Urinary bladder (tissue), 4 donors: Measurements from ENCODE around the gene BDKRB2. TPM values are rescaled to one million over a fixed set of nuclear protein-coding genes. Genes with fewer than 3 reads are reported as not detected.

Experiments
- DNase-seq: peaks from one replicate; pipeline ENCODE4 v3.0.0-alpha.2; 2015; ENCODE audit errors: extremely low spot score
- H3K27ac ChIP-seq: one replicate; pipeline ENCODE4 v1.5.1; 2013; ENCODE audit warnings: low read depth, mild to moderate bottlenecking, moderate library complexity
- H3K36me3 ChIP-seq: one replicate; pipeline ENCODE4 v1.6.1; 2013; ENCODE audit warnings: mild to moderate bottlenecking, moderate library complexity; ENCODE audit not compliant: insufficient read depth
- H3K4me1 ChIP-seq: one replicate; pipeline ENCODE4 v1.6.1; 2013; ENCODE audit warnings: mild to moderate bottlenecking, moderate library complexity; ENCODE audit not compliant: insufficient read depth
- H3K4me3 ChIP-seq: one replicate; pipeline ENCODE4 v1.5.1; 2013; ENCODE audit warnings: low read depth, low read length
- WGBS: extraction: QIAGEN DNeasy Blood & Tissue Kit; methylation state at CpG from one replicate; pipeline ENCODE4 v1.1.7; 2013; 5-methylcytosine and 5-hydroxymethylcytosine counted together
- polyA plus RNA-seq: library from polyadenylated mRNA; stranded (reverse); fragments of 200-250 nt; gene quantifications from one replicate; pipeline ENCODE4 v1.2.3, GENCODE V29; 2013
- total RNA-seq: library from RNA; depleted of rRNA; stranded (reverse); fragments of >200 nt; gene quantifications from one replicate; pipeline ENCODE4 v1.2.3, GENCODE V29; 2014
- donor health status: healthy with polysubstance abuse.
- donor health status: healthy.

The BDKRB2 gene
- total and polyA plus RNA-seq, 2 donors, result 10.5 to 30.5 TPM

DNA sequence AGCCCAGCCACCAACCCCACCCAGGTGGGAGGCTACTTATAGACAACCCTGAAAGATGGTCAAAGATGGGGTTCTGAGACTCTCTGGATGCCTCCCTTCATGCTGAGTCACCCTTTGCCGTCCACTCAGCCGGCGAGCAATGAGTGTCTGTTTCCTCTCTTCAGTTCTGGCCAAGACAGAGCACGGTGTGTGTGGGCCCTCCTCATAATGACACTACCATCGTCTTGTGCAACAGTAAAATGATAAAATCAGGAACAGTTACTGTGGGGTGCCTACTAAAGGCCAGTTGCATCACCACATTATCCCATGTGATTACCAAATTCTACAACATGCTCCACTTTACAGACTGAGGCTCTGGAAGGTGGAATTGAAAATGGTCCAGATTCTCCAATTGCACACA is 44.4 kb downstream of the BDKRB2 start:
- Histone ChIP-seq H3K36me3 (no peaks in the 10 kb centered on the region), H3K4me3 (no peak overlapping the region), H3K4me1 (no peaks in the 10 kb centered on the region), H3K27ac (no peak overlapping the region)
- WGBS, result 44% methylated on average over 5 of the region's 5 CpGs
- DNase-seq, result no peak

DNA sequence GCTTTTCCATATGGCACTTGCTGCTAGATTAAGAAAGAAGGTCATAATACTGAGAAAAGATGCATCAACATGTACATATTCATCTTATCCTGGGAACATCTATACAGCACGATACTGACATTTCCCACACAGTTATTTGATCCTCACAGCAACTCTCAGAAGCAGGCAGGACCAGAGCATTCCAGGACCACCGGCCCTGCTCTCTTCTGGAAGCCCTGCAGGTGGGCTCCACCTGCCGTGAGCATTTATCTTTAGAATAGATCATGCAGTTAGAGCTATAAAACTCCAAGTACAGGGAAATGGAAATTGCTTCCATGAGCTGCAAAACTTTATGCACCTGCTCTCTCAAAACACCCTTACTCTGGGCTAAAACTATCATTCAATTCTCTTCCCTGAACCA is 45.8 kb downstream of the BDKRB2 start:
- 62% methylated on average over 3 of the region's 3 CpGs for WGBS
- no peak overlapping the region for H3K27ac ChIP-seq
- H3K4me3 ChIP-seq, result no peak overlapping the region
- H3K4me1 ChIP-seq, result no peaks in the 10 kb centered on the region
- H3K36me3 ChIP-seq, result no peaks in the 10 kb centered on the region
- DNase-seq, result no peak

DNA sequence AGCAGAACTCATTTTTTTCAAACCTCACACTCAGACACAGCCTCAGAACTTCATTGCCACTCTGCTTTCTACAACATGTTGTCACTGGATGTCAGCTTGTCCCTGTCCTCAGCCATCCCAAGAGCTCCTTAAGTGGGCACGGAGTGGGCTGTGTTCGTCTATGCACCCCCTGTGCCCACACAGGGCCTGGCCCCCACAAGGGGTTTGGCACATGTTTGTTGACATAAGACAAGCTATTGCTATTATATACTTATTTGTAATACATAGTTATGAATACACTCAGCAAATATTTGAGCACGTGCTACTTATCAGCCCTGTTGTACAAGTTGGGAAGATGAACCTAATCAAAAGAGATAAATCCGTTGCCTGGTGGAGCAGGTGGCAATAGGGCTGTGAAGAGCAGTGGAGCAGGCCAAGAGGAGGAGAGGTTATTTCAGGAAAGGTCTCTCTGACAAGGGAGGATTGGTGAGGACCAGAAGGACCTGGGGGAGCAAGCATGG is 47.1 kb downstream of the BDKRB2 start:
- H3K4me3 ChIP-seq, result no peak overlapping the region
- DNase-seq, result no peak
- H3K27ac ChIP-seq, result no peak overlapping the region
- no peaks in the 10 kb centered on the region for H3K36me3 ChIP-seq
- 84% methylated on average over 4 of the region's 4 CpGs for WGBS
- no peaks in the 10 kb centered on the region for H3K4me1 ChIP-seq

DNA sequence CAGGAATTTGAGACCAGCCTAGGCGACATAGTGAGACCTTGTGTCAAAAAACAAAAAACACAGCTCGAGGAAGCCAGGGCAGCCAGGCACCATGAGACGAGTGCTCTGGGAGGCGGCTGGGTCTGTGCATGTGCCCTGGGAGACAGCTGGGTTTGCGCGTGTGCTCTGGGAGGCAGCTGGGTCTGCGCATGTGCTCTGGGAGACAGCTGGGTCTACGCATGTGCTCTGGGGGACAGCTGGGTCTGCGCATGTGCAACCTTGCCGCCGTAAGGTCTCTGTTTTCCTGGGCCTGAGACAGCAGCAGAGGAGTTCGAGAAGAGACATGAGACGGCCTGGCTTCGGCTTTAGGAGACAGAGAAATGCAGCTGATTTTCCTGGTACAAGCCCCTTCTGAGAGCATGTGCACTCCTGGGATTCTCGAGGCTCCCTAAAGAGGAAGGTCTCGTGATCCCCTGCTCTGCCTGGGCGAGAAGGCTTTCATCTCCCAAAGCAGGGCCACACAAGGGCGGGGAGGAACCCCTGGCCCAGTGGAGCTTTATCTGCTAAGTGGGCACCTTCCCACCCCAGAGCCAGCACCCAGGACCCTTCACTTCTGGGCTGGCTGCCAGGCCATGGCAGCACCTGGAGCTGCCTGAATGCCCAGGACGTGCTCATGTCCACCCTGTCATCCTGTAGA is 47.8 kb downstream of the BDKRB2 start:
- Histone ChIP-seq H3K27ac (no peak overlapping the region), H3K4me1 (no peaks in the 10 kb centered on the region), H3K4me3 (no peak overlapping the region), H3K36me3 (no peaks in the 10 kb centered on the region)
- no peak for DNase-seq
- 92% methylated on average over 19 of the region's 19 CpGs for WGBS

DNA sequence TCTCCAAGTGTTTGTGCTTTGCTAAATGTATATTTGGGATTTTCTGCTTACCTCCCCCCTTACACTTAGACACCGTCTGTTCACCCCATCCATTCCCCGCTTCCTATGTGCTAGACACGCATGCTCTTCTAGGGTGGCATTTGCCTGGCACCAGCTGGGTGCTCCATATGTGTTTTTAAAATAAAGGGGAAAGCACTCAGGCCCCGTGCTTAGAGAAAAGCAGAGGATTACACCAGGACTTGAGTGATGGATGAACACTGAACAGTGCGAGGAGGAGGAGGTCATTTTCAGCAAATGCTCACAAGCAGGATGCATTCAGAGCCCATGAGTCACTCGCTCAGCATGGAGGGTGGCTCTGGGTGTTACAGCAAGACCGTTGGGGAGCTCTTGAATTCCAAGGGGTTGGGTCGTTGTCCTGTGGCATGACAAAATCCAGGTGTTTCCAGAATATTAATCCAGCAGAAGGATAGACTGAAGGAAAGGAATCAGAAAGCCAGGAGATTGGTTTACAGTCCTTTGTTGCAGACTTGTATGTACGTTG is 48.4 kb downstream of the BDKRB2 start:
- Histone ChIP-seq H3K4me3 (no peak overlapping the region), H3K36me3 (no peaks in the 10 kb centered on the region), H3K4me1 (no peaks in the 10 kb centered on the region), H3K27ac (no peak overlapping the region)
- no peak for DNase-seq
- WGBS, result 43% methylated on average over 9 of the region's 9 CpGs

DNA sequence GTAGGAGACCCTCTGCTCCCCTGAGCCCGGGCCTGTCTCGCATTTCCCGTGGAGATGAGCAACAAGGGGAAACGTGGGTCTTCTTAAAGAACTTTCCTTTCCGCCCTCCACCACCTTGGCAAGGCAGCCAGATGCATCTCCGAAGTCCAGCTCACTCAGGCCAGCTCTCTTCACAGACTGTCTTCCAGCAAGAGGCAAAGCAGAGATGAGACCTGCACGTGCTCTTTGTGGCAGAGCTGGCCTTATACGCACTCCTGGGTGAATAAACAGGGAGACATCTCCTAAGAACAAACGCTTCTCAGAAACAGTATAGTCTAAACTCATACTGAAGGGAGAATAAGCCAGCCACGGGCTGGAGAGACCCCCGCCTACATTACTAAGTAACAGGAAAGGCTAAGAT is 50.0 kb downstream of the BDKRB2 start:
- no peaks in the 10 kb centered on the region for H3K36me3 ChIP-seq
- no peaks in the 10 kb centered on the region for H3K4me1 ChIP-seq
- 57% methylated on average over 11 of the region's 11 CpGs for WGBS
- H3K27ac ChIP-seq, result no peak overlapping the region
- H3K4me3 ChIP-seq, result no peak overlapping the region
- no peak for DNase-seq

DNA sequence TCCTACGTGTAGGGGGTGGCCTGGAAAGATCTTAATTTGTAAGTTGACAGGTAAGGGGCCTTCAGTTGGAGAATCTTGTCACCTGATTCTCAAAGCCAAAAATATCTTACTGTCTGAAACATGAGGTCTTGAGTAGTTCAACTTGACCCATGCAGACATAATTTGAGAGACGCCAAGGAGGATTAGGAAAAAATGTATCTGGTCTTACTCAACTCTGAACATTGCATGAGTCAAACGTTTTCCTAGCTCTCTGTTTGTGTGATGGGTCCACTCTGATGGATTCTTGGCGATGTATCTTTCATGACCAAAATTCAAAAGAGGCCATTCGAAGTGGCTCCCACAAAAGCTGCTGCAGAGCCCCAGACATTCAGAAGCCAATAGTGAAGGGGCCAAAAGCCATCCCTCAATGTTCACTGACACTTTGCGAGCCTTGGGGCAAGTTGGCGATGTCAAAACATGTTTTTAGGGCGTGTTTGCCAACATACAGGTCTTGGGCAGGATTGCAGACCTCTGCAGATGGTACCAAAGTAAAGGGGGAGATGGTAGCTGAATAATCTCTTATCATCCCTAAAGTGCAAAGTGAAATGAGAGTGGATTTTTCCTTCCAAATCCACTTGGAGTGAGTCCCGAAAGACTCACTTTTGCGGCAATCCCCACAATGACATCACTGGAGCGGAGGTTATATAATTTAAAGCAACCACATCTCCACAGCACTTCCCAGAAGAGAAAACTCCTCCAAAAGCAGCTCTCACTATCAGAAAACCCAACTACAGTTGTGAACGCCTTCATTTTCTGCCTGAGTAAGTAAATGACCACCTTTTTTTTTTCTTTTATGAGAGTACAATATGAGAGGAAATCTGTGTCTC is 51.1 kb downstream of the BDKRB2 start, which contains the start of gene BDKRB1:
TSS of gene BDKRB1 (plus strand) at position 710 of the 866 bp plus-strand sequence. CDS start 7,473 bp downstream, outside the sequence.
- 28% methylated on average over 12 of the region's 12 CpGs for WGBS
- no peaks in the 10 kb centered on the region for H3K4me1 ChIP-seq

DNA sequence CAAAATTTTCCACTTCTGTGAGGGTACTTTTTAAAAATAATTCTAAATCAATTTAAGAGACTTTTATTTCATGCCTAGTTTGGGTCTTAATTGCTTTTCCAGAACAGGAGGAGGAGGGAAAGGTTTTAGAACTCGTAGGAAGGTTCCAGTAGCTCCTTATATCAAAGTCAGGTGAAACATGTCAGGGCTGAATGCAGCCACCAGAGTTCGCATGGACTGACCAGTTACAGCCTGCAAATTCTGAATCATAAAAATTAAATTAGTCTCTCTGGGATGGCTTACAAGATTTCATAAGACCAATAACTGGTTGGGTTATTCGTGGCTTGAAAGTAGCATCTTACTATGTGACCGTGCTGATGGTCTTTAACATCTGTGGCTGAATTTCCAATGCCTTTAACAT is 51.8 kb downstream of the BDKRB2 start:
- no peaks in the 10 kb centered on the region for H3K4me1 ChIP-seq
- no peak for DNase-seq
- H3K36me3 ChIP-seq, result no peaks in the 10 kb centered on the region
- H3K4me3 ChIP-seq, result no peak overlapping the region
- H3K27ac ChIP-seq, result no peak overlapping the region
- 26% methylated on average over 4 of the region's 4 CpGs for WGBS

More for the DNA sequence above, 51.1 kb downstream of the BDKRB2 start, which contains the start of gene BDKRB1:
- Histone ChIP-seq H3K4me3 (no peak within 1 kb of the TSS), H3K27ac (peak within 1 kb of the TSS; percentile 68), H3K36me3 (no peaks in the 10 kb centered on the region)
- no peak for DNase-seq

DNA sequence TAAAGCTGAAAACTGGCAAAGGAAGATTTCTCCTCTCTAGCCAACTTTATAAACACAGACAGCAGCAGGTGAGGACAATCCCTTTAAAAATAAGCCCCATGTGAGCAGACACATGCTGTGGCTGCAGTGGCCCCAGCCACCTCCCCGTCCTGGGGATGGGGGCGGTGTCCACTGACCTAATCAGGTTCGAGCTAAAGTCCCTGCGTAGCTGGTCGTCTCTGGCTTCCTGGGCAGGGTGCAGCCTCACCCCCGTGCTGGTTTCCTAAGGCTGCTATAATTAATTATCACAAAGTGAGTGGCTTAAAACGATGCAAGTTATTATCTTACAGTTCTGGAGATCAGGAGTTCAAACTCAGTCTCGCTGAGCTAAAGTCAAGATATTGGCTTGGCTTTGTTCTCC is 52.4 kb downstream of the BDKRB2 start:
- no peaks in the 10 kb centered on the region for H3K4me1 ChIP-seq
- no peaks in the 10 kb centered on the region for H3K36me3 ChIP-seq
- 67% methylated on average over 8 of the region's 8 CpGs for WGBS
- no peak for DNase-seq
- H3K27ac ChIP-seq, result no peak overlapping the region
- H3K4me3 ChIP-seq, result no peak overlapping the region

DNA sequence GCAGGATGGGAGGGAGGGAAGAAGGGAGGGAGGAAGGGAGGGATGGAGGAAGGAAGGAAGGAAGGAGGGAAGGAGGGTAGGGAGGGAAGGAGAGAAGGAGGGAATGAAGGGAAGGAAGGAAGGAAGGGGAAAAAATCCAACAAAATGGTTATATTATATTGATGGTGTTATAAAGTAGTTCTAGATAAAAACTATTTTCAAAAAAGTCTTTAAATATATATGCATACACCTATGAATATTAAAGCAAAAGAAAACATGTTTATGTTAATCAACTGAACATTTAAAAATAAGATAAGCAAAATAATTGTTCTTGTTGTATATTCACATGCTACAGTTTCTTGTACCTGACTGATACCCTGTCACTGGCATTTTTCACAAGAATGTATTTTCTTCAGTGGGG is 53.3 kb downstream of the BDKRB2 start:
- Histone ChIP-seq H3K36me3 (no peaks in the 10 kb centered on the region), H3K27ac (no peak overlapping the region), H3K4me3 (no peak overlapping the region), H3K4me1 (no peaks in the 10 kb centered on the region)
- DNase-seq, result no peak

DNA sequence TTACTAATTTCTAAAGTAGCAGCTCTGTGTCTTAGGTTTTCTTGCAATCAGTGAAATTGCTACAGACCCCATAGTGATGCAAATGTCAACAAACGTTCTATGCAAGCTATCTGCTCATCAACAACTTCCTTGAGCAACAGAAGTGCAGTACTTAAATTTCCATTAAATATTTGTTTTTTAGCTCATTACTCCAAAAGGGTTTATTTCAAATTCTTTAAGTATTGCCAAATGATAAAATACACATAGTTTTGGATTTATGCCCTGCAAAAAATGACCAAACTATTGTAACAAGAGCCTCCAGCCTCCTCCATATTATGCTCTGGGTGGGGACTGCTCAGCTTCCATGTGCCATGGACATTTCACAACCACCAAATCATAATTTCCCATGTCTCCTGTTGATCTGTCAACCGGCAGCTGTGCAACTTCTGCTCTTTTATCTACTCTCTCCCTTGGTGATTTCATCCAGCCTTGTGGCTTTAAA is 55.7 kb downstream of the BDKRB2 start:
- H3K36me3 ChIP-seq, result no peaks in the 10 kb centered on the region
- H3K27ac ChIP-seq, result no peak overlapping the region
- DNase-seq, result no peak
- no peak overlapping the region for H3K4me3 ChIP-seq
- 53% methylated on average over 2 of the region's 2 CpGs for WGBS
- no peaks in the 10 kb centered on the region for H3K4me1 ChIP-seq

DNA sequence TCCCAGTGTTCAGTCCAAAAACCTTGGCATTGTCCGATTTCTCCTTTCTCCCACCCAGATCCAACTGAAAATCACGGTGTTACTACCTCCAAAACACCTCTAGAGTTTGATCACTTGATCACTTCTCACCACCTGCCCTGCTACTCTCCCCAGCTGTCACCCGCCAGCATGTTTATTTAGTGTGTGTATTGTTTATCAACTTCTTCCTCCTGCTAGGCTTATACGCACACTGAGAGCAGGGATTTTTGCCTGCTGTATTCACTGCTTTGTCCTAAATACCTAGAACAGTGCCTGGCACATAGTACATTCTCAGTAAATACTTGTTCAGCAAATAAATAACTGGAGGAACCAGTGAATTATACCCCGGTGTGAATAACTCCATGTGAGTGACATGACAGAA is 56.4 kb downstream of the BDKRB2 start:
- no peak overlapping the region for H3K4me3 ChIP-seq
- 77% methylated on average over 5 of the region's 5 CpGs for WGBS
- H3K27ac ChIP-seq, result no peak overlapping the region
- no peak for DNase-seq
- no peaks in the 10 kb centered on the region for H3K36me3 ChIP-seq
- H3K4me1 ChIP-seq, result no peaks in the 10 kb centered on the region

DNA sequence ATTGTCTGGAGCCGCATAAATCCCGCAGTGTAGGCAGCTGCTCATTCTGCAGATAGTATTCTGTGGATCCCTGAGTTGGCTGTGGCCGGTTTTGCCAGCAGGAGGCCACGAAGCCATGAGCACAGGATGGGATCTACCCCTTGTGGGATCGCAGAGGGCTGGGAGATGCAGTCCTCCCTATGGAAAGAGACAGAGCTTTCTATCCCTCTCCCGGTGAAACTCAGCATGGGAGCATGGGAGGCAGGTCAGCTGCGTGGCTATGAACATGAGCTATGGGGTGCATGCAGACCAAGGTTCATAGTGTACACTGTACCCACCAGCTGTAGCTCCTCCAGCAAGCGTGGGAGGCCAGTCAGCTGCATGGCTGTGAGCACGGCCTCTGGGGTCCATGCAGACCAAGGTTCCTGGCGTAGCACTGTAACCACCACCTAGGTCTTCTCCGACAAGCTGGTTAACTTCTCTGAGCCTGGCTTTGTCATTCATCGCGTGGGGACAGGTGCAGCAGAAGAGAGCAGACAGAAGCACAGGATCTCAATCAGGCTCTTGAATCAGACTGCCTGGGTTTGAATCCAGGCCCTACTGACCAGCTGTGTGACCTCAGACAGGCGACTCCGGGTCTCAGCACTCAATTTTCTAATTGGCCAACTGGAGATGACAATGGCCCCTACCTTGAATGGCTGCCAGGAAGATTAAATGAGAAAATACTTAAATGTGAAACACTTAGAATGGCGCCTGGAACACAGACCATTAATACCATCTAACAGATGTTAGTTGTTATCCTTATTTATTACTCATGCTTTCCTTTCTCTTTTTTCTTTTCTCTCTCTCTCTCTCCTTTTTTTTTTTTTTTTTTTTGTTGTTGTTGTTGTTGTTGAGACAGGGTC is 57.4 kb downstream of the BDKRB2 start:
- no peak overlapping the region for H3K4me3 ChIP-seq
- H3K4me1 ChIP-seq, result no peaks in the 10 kb centered on the region
- WGBS, result 72% methylated on average over 16 of the region's 16 CpGs
- DNase-seq, result no peak
- no peak overlapping the region for H3K27ac ChIP-seq
- H3K36me3 ChIP-seq, result no peaks in the 10 kb centered on the region
